Prostate gland (tissue), 2 donors: ENCODE results near the gene LATS2.

Experiments
- POLR2A ChIP-seq: fragments of 450-650 bp; IDR thresholded peaks from one replicate; pipeline ENCODE4 v1.6.1; 2016; ENCODE audit warnings: antibody characterized with exemption, mild to moderate bottlenecking
- TF ChIP-seq, protein P1 (sequence below), 4 experiments: fragments of 200-600 bp in 2 of 4; fragments of 450-650 bp in 2 of 4; sonication (generic) in 2 of 4; IDR thresholded peaks; 1 replicate in 3 of 4; 2 replicates in 1 of 4; pipeline ENCODE4 v1.5.1; 2016 to 2019; ENCODE audit warnings: antibody characterized with exemption in 4 of 4, mild to moderate bottlenecking in 2 of 4, moderate library complexity in 2 of 4

DNA sequence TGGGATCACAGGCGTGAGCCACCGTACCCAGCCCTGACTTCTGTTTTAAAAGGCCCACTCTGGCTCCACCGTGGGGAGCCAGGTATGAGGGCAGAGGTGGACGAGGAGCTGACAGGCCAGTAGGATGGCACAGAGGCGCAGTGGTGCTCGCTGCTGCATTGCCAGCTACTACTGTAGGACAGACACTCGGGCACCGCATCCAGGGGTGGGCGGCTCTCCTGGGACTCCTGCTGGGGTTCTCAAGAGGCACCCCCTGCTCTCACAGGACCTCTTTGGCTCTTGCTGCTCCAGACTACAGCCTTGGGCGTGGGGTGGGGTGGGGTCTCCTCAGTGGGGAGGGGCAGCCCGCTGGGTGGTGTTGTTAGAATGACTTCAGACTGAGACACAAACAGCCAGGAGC lies 53.4 kb downstream of the LATS2 start:
- TF ChIP-seq, protein P1, sequence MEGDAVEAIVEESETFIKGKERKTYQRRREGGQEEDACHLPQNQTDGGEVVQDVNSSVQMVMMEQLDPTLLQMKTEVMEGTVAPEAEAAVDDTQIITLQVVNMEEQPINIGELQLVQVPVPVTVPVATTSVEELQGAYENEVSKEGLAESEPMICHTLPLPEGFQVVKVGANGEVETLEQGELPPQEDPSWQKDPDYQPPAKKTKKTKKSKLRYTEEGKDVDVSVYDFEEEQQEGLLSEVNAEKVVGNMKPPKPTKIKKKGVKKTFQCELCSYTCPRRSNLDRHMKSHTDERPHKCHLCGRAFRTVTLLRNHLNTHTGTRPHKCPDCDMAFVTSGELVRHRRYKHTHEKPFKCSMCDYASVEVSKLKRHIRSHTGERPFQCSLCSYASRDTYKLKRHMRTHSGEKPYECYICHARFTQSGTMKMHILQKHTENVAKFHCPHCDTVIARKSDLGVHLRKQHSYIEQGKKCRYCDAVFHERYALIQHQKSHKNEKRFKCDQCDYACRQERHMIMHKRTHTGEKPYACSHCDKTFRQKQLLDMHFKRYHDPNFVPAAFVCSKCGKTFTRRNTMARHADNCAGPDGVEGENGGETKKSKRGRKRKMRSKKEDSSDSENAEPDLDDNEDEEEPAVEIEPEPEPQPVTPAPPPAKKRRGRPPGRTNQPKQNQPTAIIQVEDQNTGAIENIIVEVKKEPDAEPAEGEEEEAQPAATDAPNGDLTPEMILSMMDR (IDR thresholded peaks at IDR 0.05): no peak
- no peak for TF ChIP-seq POLR2A
